ENCODE measurements around the gene DCP1A.
"Not testable (repeated sequence)": the region's sequence is repeated elsewhere in the genome, so short reads cannot be mapped to it uniquely, and the experiment has no call there.

The DCP1A gene

GRCh38 chr3:53376679-53377078 is 29.3 kb upstream of the DCP1A start:
- no peak for TF ChIP-seq CTCF (IDR thresholded peaks at IDR 0.05; ENCODE audit: low read depth, low read length)
- DNase-seq (ENCODE audit: low read depth in 2 of 2), result no peak
- no peak overlapping the region for H3K4me3 ChIP-seq (replicated peaks in 1 of 2; ENCODE audit: low read depth in 2 of 2, low read length in 2 of 2)

GRCh38 chr3:53375019-53375418 is 27.7 kb upstream of the DCP1A start:
- TF ChIP-seq CTCF (IDR thresholded peaks at IDR 0.05; ENCODE audit: low read depth, low read length), result peak; percentile 76
- peak; percentile 56 to 69 for DNase-seq (ENCODE audit: low read depth in 2 of 2)

GRCh38 chr3:53370719-53371118 is 23.4 kb upstream of the DCP1A start:
- not testable (repeated sequence) for H3K4me3 ChIP-seq (replicated peaks in 1 of 2; ENCODE audit: low read depth in 2 of 2, low read length in 2 of 2); DNase-seq (ENCODE audit: low read depth in 2 of 2)

More at GRCh38 chr3:53375019-53375418, 27.7 kb upstream of the DCP1A start:
- no peak overlapping the region for H3K4me3 ChIP-seq (replicated peaks in 1 of 2; ENCODE audit: low read depth in 2 of 2, low read length in 2 of 2)

GRCh38 chr3:53361852-53362251 is 14.5 kb upstream of the DCP1A start:
- H3K4me3 ChIP-seq (replicated peaks in 1 of 2; ENCODE audit: low read depth in 2 of 2, low read length in 2 of 2), result no peak overlapping the region
- no peak for DNase-seq (ENCODE audit: low read depth in 2 of 2)
- no peak for TF ChIP-seq CTCF (IDR thresholded peaks at IDR 0.05; ENCODE audit: low read depth, low read length)

- H3K4me3 ChIP-seq (replicated peaks in 1 of 2; ENCODE audit: low read depth in 2 of 2, low read length in 2 of 2), result no peak overlapping the region
- DNase-seq (ENCODE audit: low read depth in 2 of 2), result peak; percentile 41 to 48
- TF ChIP-seq CTCF (IDR thresholded peaks at IDR 0.05; ENCODE audit: low read depth, low read length), result no peak
Measured at GRCh38 chr3:53357458-53357857, 10.1 kb upstream of the DCP1A start.

GRCh38 chr3:53354945-53355498 is 7.7 kb upstream of the DCP1A start:
- TF ChIP-seq CTCF (IDR thresholded peaks at IDR 0.05; ENCODE audit: low read depth, low read length), result no peak
- no peak overlapping the region for H3K4me3 ChIP-seq (replicated peaks in 1 of 2; ENCODE audit: low read depth in 2 of 2, low read length in 2 of 2)
- DNase-seq (ENCODE audit: low read depth in 2 of 2), result peak; percentile 38 to 46

GRCh38 chr3:53353202-53353601 is 5.9 kb upstream of the DCP1A start:
- TF ChIP-seq CTCF (IDR thresholded peaks at IDR 0.05; ENCODE audit: low read depth, low read length), result no peak
- no peak for DNase-seq (ENCODE audit: low read depth in 2 of 2)
- H3K4me3 ChIP-seq (replicated peaks in 1 of 2; ENCODE audit: low read depth in 2 of 2, low read length in 2 of 2), result no peak overlapping the region
